Neural cell (in vitro differentiated cells): ENCODE results near the gene IFFO2. TPM values are rescaled to one million over a fixed set of nuclear protein-coding genes. Genes with fewer than 3 reads are reported as not detected.

Experiments
- H2AFZ ChIP-seq: fragments of 200-600, 300-800 bp; sonication (generic), shearing (Covaris generic); 2 replicates; pipeline ENCODE4 v1.6.0; 2014; ENCODE audit warnings: low read depth, mild to moderate bottlenecking, antibody characterized with exemption, low read length, moderate library complexity
- H3F3A ChIP-seq: fragments of 200-600 bp; shearing (Covaris generic); 2 replicates; pipeline ENCODE4 v1.6.1; 2016; ENCODE audit warnings: mild to moderate bottlenecking, moderate library complexity, mixed read lengths, antibody characterized with exemption, low read length; ENCODE audit not compliant: insufficient read depth, poor library complexity, severe bottlenecking
- H3K27ac ChIP-seq: fragments of 200-600, 300-800 bp; sonication (generic), shearing (Covaris generic); 2 replicates; pipeline ENCODE4 v1.5.1; 2014; ENCODE audit warnings: mild to moderate bottlenecking, low read length, moderate library complexity
- H3K27me3 ChIP-seq: fragments of 300-800, 200-600 bp; sonication (generic), shearing (Covaris generic); 2 replicates; pipeline ENCODE4 v1.6.0; 2014; ENCODE audit warnings: mild to moderate bottlenecking, low read depth, low read length, moderate library complexity; ENCODE audit not compliant: insufficient read depth
- H3K36me3 ChIP-seq: fragments of 300-800, 200-600 bp; sonication (generic), shearing (Covaris generic); 2 replicates; pipeline ENCODE4 v1.5.1; 2014; ENCODE audit warnings: mild to moderate bottlenecking, antibody characterized with exemption, low read length, moderate library complexity; ENCODE audit not compliant: insufficient read depth
- H3K4me2 ChIP-seq: fragments of 300-800, 200-600 bp; sonication (generic), shearing (Covaris generic); 2 replicates; pipeline ENCODE4 v1.6.0; 2014; ENCODE audit warnings: mild to moderate bottlenecking, low read length
- H3K4me3 ChIP-seq: fragments of 300-800, 200-600 bp; sonication (generic), shearing (Covaris generic); 2 replicates; pipeline ENCODE4 v1.5.1; 2014; ENCODE audit warnings: mild to moderate bottlenecking, low read length, moderate library complexity
- H3K79me2 ChIP-seq: fragments of 200-600 bp; shearing (Covaris generic); replicated peaks from 2 replicates; pipeline ENCODE4 v1.6.0; 2014; ENCODE audit warnings: mild to moderate bottlenecking, low read length, moderate library complexity; ENCODE audit not compliant: insufficient read depth
- H3K9ac ChIP-seq: fragments of 300-800, 200-600 bp; sonication (generic), shearing (Covaris generic); 2 replicates; pipeline ENCODE4 v1.6.1; 2016; ENCODE audit warnings: mild to moderate bottlenecking, low read length, mixed read lengths
- H3K9me2 ChIP-seq: fragments of 200-600 bp; shearing (Covaris generic); 2 replicates; pipeline ENCODE4 v1.6.1; 2016; ENCODE audit warnings: mild to moderate bottlenecking, low read length, mixed read lengths; ENCODE audit not compliant: insufficient read depth
- H3K9me3 ChIP-seq: fragments of 200-600, 300-800 bp; sonication (generic), shearing (Covaris generic); 2 replicates; pipeline ENCODE4 v1.6.1; 2016; ENCODE audit warnings: mild to moderate bottlenecking, mixed run types, low read length, moderate library complexity, mixed read lengths
- H4K20me1 ChIP-seq: fragments of 200-600 bp; shearing (Covaris generic); 2 replicates; pipeline ENCODE4 v1.6.1; 2016; ENCODE audit warnings: mild to moderate bottlenecking, mixed run types; ENCODE audit not compliant: insufficient read depth
- EP300 ChIP-seq: fragments of 450-650 bp; conservative IDR thresholded peaks from 2 replicates; pipeline ENCODE4 v1.6.1; 2014; ENCODE audit warnings: antibody characterized with exemption, mild to moderate bottlenecking, moderate library complexity; ENCODE audit not compliant: poor library complexity, severe bottlenecking
- EZH2 ChIP-seq: fragments of 200-600, 300-800 bp; shearing (Covaris generic), sonication (generic); IDR thresholded peaks from 2 replicates; pipeline ENCODE4 v1.6.1; 2014; ENCODE audit warnings: antibody characterized with exemption, low read length, borderline replicate concordance, mild to moderate bottlenecking; ENCODE audit not compliant: insufficient read depth, poor library complexity, severe bottlenecking
- MXI1 ChIP-seq: fragments of 450-650 bp; conservative IDR thresholded peaks from 2 replicates; pipeline ENCODE4 v1.6.1; 2014; ENCODE audit warnings: antibody characterized with exemption, mild to moderate bottlenecking; ENCODE audit not compliant: poor library complexity, severe bottlenecking
- POLR2AphosphoS5 ChIP-seq: IDR thresholded peaks from 2 replicates; pipeline ENCODE4 v1.6.1; 2012
- RAD21 ChIP-seq: fragments of 450-650 bp; conservative IDR thresholded peaks from 2 replicates; pipeline ENCODE4 v1.6.1; 2014; ENCODE audit warnings: antibody characterized with exemption, mild to moderate bottlenecking, moderate library complexity
- REST ChIP-seq: IDR thresholded peaks from 2 replicates; pipeline ENCODE4 v1.6.1; 2012; ENCODE audit warnings: borderline replicate concordance
- SMC3 ChIP-seq: fragments of 450-650 bp; conservative IDR thresholded peaks from 2 replicates; pipeline ENCODE4 v1.6.1; 2014; ENCODE audit warnings: antibody characterized with exemption, mild to moderate bottlenecking, moderate library complexity; ENCODE audit not compliant: poor library complexity
- TAF1 ChIP-seq: IDR thresholded peaks from 2 replicates; pipeline ENCODE4 v1.6.1; 2012; ENCODE audit warnings: low read depth
- polyA plus RNA-seq: library from polyadenylated mRNA; depleted of rRNA; stranded (reverse); fragments of >200 nt; gene quantifications from 2 replicates; pipeline ENCODE4 v1.2.3, GENCODE V29; 2014
- TF ChIP-seq, protein P1 (sequence below): fragments of 450-650 bp; IDR thresholded peaks from 2 replicates; pipeline ENCODE4 v1.5.1; 2014; ENCODE audit warnings: antibody characterized with exemption, mild to moderate bottlenecking, moderate library complexity; ENCODE audit not compliant: poor library complexity, severe bottlenecking

The IFFO2 gene
- polyA plus RNA-seq, 1 donor from 2014 or later = 2.6 TPM

DNA sequence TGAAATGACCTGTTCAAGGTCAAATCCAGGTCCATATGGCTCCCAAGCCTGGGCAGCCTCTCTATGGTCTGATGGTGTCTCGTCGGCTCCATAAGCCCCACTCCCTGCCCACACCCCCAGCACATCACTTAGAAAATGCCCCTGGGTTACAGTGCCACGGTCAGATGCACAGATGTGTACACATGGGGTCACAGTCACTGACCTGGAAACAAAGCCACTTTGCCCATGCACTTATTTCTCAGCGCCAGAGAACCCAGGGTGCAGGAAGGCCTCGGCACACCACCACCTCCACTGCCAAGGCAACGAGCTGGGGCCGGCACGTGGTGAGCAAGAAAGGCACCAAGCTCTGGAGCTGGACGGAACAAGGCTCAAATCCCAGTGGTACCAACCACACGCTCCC, 24.7 kb downstream of the IFFO2 start:
- Histone ChIP-seq H3K9me2 (no peaks in the 10 kb centered on the region), H3K9me3 (no peaks in the 10 kb centered on the region), H3K79me2 (no peaks in the 10 kb centered on the region), H3K27me3 (no peaks in the 10 kb centered on the region), H3K27ac (no peak overlapping the region), H3K4me2 (no peak overlapping the region), H3K9ac (no peak overlapping the region), H3K4me3 (no peak overlapping the region), H2AFZ (no peak overlapping the region), H3K36me3 (no peaks in the 10 kb centered on the region), H4K20me1 (no peaks in the 10 kb centered on the region), H3F3A (no peaks in the 10 kb centered on the region)
- TF ChIP-seq EP300 (no peak), POLR2AphosphoS5 (no peak), MXI1 (no peak), TAF1 (no peak), RAD21 (no peak), EZH2 (no peak), REST (no peak), SMC3 (no peak)
- TF ChIP-seq, protein P1, sequence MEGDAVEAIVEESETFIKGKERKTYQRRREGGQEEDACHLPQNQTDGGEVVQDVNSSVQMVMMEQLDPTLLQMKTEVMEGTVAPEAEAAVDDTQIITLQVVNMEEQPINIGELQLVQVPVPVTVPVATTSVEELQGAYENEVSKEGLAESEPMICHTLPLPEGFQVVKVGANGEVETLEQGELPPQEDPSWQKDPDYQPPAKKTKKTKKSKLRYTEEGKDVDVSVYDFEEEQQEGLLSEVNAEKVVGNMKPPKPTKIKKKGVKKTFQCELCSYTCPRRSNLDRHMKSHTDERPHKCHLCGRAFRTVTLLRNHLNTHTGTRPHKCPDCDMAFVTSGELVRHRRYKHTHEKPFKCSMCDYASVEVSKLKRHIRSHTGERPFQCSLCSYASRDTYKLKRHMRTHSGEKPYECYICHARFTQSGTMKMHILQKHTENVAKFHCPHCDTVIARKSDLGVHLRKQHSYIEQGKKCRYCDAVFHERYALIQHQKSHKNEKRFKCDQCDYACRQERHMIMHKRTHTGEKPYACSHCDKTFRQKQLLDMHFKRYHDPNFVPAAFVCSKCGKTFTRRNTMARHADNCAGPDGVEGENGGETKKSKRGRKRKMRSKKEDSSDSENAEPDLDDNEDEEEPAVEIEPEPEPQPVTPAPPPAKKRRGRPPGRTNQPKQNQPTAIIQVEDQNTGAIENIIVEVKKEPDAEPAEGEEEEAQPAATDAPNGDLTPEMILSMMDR = no peak

DNA sequence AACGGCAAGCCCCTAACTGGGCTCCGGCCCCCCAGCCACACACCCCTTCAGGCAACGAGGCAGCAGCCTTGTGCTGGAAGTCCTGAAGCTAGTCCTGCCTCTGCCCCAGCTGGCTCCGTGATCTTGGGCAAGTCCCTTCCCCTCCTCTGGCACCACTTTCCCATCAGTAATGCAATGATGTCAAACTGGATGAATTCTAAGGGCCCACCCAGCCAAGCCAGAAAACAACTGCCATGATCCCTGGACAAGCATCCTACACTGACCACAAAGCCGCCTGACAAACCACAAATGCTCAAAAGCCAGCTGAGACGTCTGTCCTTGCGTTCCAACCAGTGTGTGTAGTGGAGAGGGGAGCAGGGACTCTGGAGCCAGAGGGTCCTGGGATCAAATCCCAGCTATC, 26.8 kb downstream of the IFFO2 start:
- Histone ChIP-seq H3K4me2 (no peak overlapping the region), H3K27me3 (no peaks in the 10 kb centered on the region), H4K20me1 (no peaks in the 10 kb centered on the region), H3K9me2 (no peaks in the 10 kb centered on the region), H3K9me3 (no peaks in the 10 kb centered on the region), H2AFZ (no peak overlapping the region), H3K36me3 (no peaks in the 10 kb centered on the region), H3K27ac (no peak overlapping the region), H3F3A (no peaks in the 10 kb centered on the region), H3K79me2 (no peaks in the 10 kb centered on the region), H3K4me3 (no peak overlapping the region), H3K9ac (no peak overlapping the region)
- TF ChIP-seq TAF1 = no peak

GRCh38 chr1:18928985-18929384, 27.5 kb downstream of the IFFO2 start:
- Histone ChIP-seq H3F3A (no peaks in the 10 kb centered on the region), H3K4me2 (no peak overlapping the region), H3K9me3 (no peaks in the 10 kb centered on the region), H3K79me2 (no peaks in the 10 kb centered on the region), H4K20me1 (no peaks in the 10 kb centered on the region), H3K36me3 (no peaks in the 10 kb centered on the region), H3K27me3 (no peaks in the 10 kb centered on the region), H3K4me3 (no peak overlapping the region), H2AFZ (no peak overlapping the region), H3K9me2 (no peaks in the 10 kb centered on the region), H3K9ac (no peak overlapping the region), H3K27ac (no peak overlapping the region)
- no peak for TF ChIP-seq REST
- TF ChIP-seq TAF1 = no peak
- TF ChIP-seq MXI1 = no peak
- TF ChIP-seq RAD21 = no peak
- no peak for TF ChIP-seq EP300
- TF ChIP-seq EZH2 = no peak
- no peak for TF ChIP-seq POLR2AphosphoS5
- TF ChIP-seq, protein P1 = no peak
- TF ChIP-seq SMC3 = no peak
